Mesendoderm (in vitro differentiated cells): ENCODE measurements around the gene DTX1.

Experiments used
- DNase-seq: peaks from one replicate; pipeline ENCODE4 v3.0.0; 2013
- H2AK5ac ChIP-seq: 2 replicates; pipeline ENCODE4 v1.6.1; 2013; ENCODE audit warnings: low read length, inconsistent platforms
- H2BK120ac ChIP-seq: 2 replicates; pipeline ENCODE4 v1.6.1; 2013; ENCODE audit warnings: low read depth, mild to moderate bottlenecking, low read length, moderate library complexity, mixed read lengths
- H2BK15ac ChIP-seq: replicated peaks from 2 replicates; pipeline ENCODE4 v1.6.1; 2013; ENCODE audit warnings: low read depth, mild to moderate bottlenecking, moderate library complexity
- H2BK5ac ChIP-seq: 2 replicates; pipeline ENCODE4 v1.6.1; 2013; ENCODE audit warnings: low read length, inconsistent platforms
- H3K18ac ChIP-seq: 2 replicates; pipeline ENCODE4 v1.6.1; 2013; ENCODE audit warnings: mild to moderate bottlenecking, low read length, mixed read lengths
- H3K23ac ChIP-seq: one replicate; pipeline ENCODE4 v1.6.1; 2013; ENCODE audit warnings: low read length
- H3K27ac ChIP-seq: 2 replicates; pipeline ENCODE4 v1.5.1; 2013; ENCODE audit warnings: low read depth, mild to moderate bottlenecking, inconsistent platforms, low read length, moderate library complexity
- H3K27me3 ChIP-seq: 2 replicates; pipeline ENCODE4 v1.6.1; 2013; ENCODE audit warnings: low read length, control low read depth, mild to moderate bottlenecking, inconsistent platforms; ENCODE audit not compliant: insufficient read depth, poor library complexity
- H3K36me3 ChIP-seq: 2 replicates; pipeline ENCODE4 v1.6.1; 2013; ENCODE audit warnings: low read length, inconsistent platforms; ENCODE audit not compliant: control insufficient read depth, insufficient read depth
- H3K4ac ChIP-seq: one replicate; pipeline ENCODE4 v1.6.1; 2013; ENCODE audit warnings: low read depth, mild to moderate bottlenecking, low read length, moderate library complexity
- H3K4me1 ChIP-seq: 2 replicates; pipeline ENCODE4 v1.6.1; 2013; ENCODE audit warnings: low read depth, low read length, inconsistent platforms; ENCODE audit not compliant: control insufficient read depth
- H3K4me2 ChIP-seq: 2 replicates; pipeline ENCODE4 v1.6.1; 2013; ENCODE audit warnings: low read length
- H3K4me3 ChIP-seq: 2 replicates; pipeline ENCODE4 v1.5.1; 2013; ENCODE audit warnings: mild to moderate bottlenecking, low read length
- H3K56ac ChIP-seq: one replicate; pipeline ENCODE4 v1.6.1; 2013; ENCODE audit warnings: low read length
- H3K79me1 ChIP-seq: 2 replicates; pipeline ENCODE4 v1.6.1; 2013; ENCODE audit warnings: low read length, inconsistent platforms
- H3K79me2 ChIP-seq: 2 replicates; pipeline ENCODE4 v1.6.1; 2013; ENCODE audit warnings: mild to moderate bottlenecking, low read length; ENCODE audit not compliant: control insufficient read depth, insufficient read depth
- H3K9ac ChIP-seq: 2 replicates; pipeline ENCODE4 v1.6.1; 2013; ENCODE audit warnings: low read length, inconsistent platforms
- H4K5ac ChIP-seq: one replicate; pipeline ENCODE4 v1.6.1; 2013; ENCODE audit warnings: low read length
- H4K8ac ChIP-seq: one replicate; pipeline ENCODE4 v1.6.1; 2013; ENCODE audit warnings: low read depth, mild to moderate bottlenecking, control low read depth, low read length, moderate library complexity
- WGBS: extraction: QIAGEN DNeasy Blood & Tissue Kit; methylation state at CpG from one replicate; pipeline ENCODE4 v1.1.7; 2013; ENCODE audit warnings: low lambda C conversion rate, missing lambda C conversion rate; ENCODE audit not compliant: insufficient coverage; ENCODE audit errors: extremely low coverage; 5-methylcytosine and 5-hydroxymethylcytosine counted together

The DTX1 gene

GRCh38 chr12:113049976-113050742 is 6.4 kb upstream of the DTX1 start:
- H3K27me3 ChIP-seq = no peaks in the 10 kb centered on the region
- no peak overlapping the region for H3K4me2 ChIP-seq
- no peak overlapping the region for H3K56ac ChIP-seq
- no peaks in the 10 kb centered on the region for H3K36me3 ChIP-seq
- H3K4ac ChIP-seq = no peak overlapping the region
- H3K79me1 ChIP-seq = no peaks in the 10 kb centered on the region
- no peak overlapping the region for H3K4me3 ChIP-seq
- H4K8ac ChIP-seq = no peak overlapping the region
- H3K23ac ChIP-seq = no peak overlapping the region
- no peak overlapping the region for H2AK5ac ChIP-seq
- no peaks in the 10 kb centered on the region for H3K4me1 ChIP-seq
- H3K18ac ChIP-seq = no peak overlapping the region
- H4K5ac ChIP-seq = no peak overlapping the region
- WGBS = no CpG with 5 or more reads among the region's 11 CpGs
- H2BK120ac ChIP-seq = no peak overlapping the region
- peak; percentile 75 for DNase-seq
- H2BK5ac ChIP-seq = no peak overlapping the region
- H2BK15ac ChIP-seq = no peak overlapping the region
- H3K27ac ChIP-seq = no peak overlapping the region
- no peak overlapping the region for H3K9ac ChIP-seq
- H3K79me2 ChIP-seq = no peaks in the 10 kb centered on the region

- Histone ChIP-seq H2BK15ac (no peak overlapping the region), H3K23ac (no peak overlapping the region), H3K18ac (no peak overlapping the region), H3K4me1 (no peaks in the 10 kb centered on the region), H3K56ac (no peak overlapping the region), H4K8ac (no peak overlapping the region), H2BK5ac (no peak overlapping the region), H3K4me3 (no peak overlapping the region), H3K27me3 (peaks cover under 1% of the 10 kb centered on the region), H3K79me1 (no peaks in the 10 kb centered on the region), H3K4ac (no peak overlapping the region), H4K5ac (no peak overlapping the region), H3K9ac (no peak overlapping the region), H3K27ac (no peak overlapping the region), H2BK120ac (no peak overlapping the region), H3K79me2 (no peaks in the 10 kb centered on the region), H2AK5ac (no peak overlapping the region), H3K36me3 (no peaks in the 10 kb centered on the region), H3K4me2 (no peak overlapping the region)
- DNase-seq = no peak
- no CpG with 5 or more reads among the region's 7 CpGs for WGBS
Measured at GRCh38 chr12:113050795-113051194, 5.7 kb upstream of the DTX1 start.

DNA sequence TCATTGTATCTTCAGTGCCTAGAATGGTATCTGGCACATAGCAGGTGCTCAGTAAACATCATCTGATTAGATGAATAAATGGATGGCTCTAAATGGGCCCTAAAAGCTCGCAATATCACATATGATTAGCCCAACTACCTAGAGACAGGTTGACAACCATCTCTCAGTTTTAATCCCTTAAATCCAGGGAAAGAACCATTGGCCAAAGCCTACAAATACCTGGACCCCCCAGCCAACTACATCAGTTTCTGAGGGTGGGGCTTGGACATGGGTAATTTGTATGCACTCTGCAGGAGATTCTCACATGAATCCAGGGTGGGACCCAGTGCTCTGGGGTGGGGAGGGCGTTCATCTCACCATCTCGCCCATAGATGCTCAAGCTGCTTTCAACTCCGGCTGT is 4.8 kb upstream of the DTX1 start:
- no peaks in the 10 kb centered on the region for H3K79me2 ChIP-seq
- no peak overlapping the region for H3K27ac ChIP-seq
- no peak overlapping the region for H2BK5ac ChIP-seq
- H2AK5ac ChIP-seq = no peak overlapping the region
- H3K36me3 ChIP-seq = no peaks in the 10 kb centered on the region
- no peak overlapping the region for H3K18ac ChIP-seq
- no peak overlapping the region for H3K9ac ChIP-seq
- H3K4me3 ChIP-seq = no peak overlapping the region
- H3K4me2 ChIP-seq = no peak overlapping the region
- DNase-seq = no peak
- no peak overlapping the region for H4K8ac ChIP-seq
- H2BK120ac ChIP-seq = no peak overlapping the region
- no peak overlapping the region for H3K4ac ChIP-seq
- no peak overlapping the region for H3K56ac ChIP-seq
- no peaks in the 10 kb centered on the region for H3K79me1 ChIP-seq
- peaks cover 6% of the 10 kb centered on the region for H3K27me3 ChIP-seq
- H3K4me1 ChIP-seq = no peaks in the 10 kb centered on the region
- H4K5ac ChIP-seq = no peak overlapping the region
- WGBS = no CpG with 5 or more reads among the region's 4 CpGs
- H2BK15ac ChIP-seq = no peak overlapping the region
- H3K23ac ChIP-seq = no peak overlapping the region

- Histone ChIP-seq H4K8ac (no peak overlapping the region), H3K18ac (no peak overlapping the region), H3K4me3 (no peak overlapping the region), H3K23ac (no peak overlapping the region), H3K4me2 (no peak overlapping the region), H2AK5ac (no peak overlapping the region), H3K27me3 (peaks cover 6% of the 10 kb centered on the region), H2BK15ac (no peak overlapping the region), H2BK120ac (no peak overlapping the region), H4K5ac (no peak overlapping the region), H3K36me3 (no peaks in the 10 kb centered on the region), H2BK5ac (no peak overlapping the region), H3K79me1 (no peaks in the 10 kb centered on the region), H3K56ac (no peak overlapping the region), H3K9ac (no peak overlapping the region), H3K27ac (no peak overlapping the region), H3K79me2 (no peaks in the 10 kb centered on the region), H3K4ac (no peak overlapping the region), H3K4me1 (no peaks in the 10 kb centered on the region)
- no CpG with 5 or more reads among the region's 4 CpGs for WGBS
- DNase-seq = no peak
Measured at GRCh38 chr12:113052326-113052725, 4.2 kb upstream of the DTX1 start.

GRCh38 chr12:113054948-113055486 is 1.5 kb upstream of the DTX1 start:
- no peak overlapping the region for H4K5ac ChIP-seq
- no peaks in the 10 kb centered on the region for H3K79me1 ChIP-seq
- H2BK15ac ChIP-seq = no peak overlapping the region
- no peak for DNase-seq
- H3K23ac ChIP-seq = no peak overlapping the region
- H3K36me3 ChIP-seq = no peaks in the 10 kb centered on the region
- H3K18ac ChIP-seq = no peak overlapping the region
- H3K9ac ChIP-seq = no peak overlapping the region
- no peak overlapping the region for H3K4me3 ChIP-seq
- no peak overlapping the region for H3K4me2 ChIP-seq
- H3K79me2 ChIP-seq = no peaks in the 10 kb centered on the region
- no peak overlapping the region for H3K56ac ChIP-seq
- H3K27me3 ChIP-seq = peaks cover 6% of the 10 kb centered on the region
- no peak overlapping the region for H4K8ac ChIP-seq
- no peaks in the 10 kb centered on the region for H3K4me1 ChIP-seq
- no peak overlapping the region for H3K4ac ChIP-seq
- WGBS = no CpG with 5 or more reads among the region's 4 CpGs
- no peak overlapping the region for H2AK5ac ChIP-seq
- H3K27ac ChIP-seq = no peak overlapping the region
- no peak overlapping the region for H2BK120ac ChIP-seq
- H2BK5ac ChIP-seq = no peak overlapping the region
